BJ (cell line): ENCODE measurements around the gene HS3ST2. TPM values are rescaled to one million over a fixed set of nuclear protein-coding genes. Genes with fewer than 3 reads are reported as not detected.

Experiments used
- CTCF ChIA-PET: fragments of 350-600 bp; formaldehyde crosslinking; extraction: SDS; loops from one replicate; lab custom pipeline; 2021; ENCODE audit warnings: antibody characterized with exemption, inconsistent platforms; lab: Yijun Ruan, JAX
- POLR2A ChIA-PET: fragments of 300-600 bp; sonication (Branson Sonifier 250); formaldehyde crosslinking; extraction: SDS; loops from one replicate; lab custom pipeline; 2021; ENCODE audit warnings: antibody characterized with exemption; lab: Charles Lee
- DNase-seq: peaks from one replicate; pipeline ENCODE4 v3.0.0-alpha.2; 2011; ENCODE audit warnings: low read depth
- H3K27me3 ChIP-seq: 2 replicates; pipeline ENCODE4 v1.6.0; 2011; ENCODE audit warnings: low read length; ENCODE audit not compliant: control insufficient read depth, insufficient read depth
- H3K36me3 ChIP-seq: 2 replicates; pipeline ENCODE4 v1.5.1; 2011; ENCODE audit warnings: low read length; ENCODE audit not compliant: control insufficient read depth, insufficient read depth
- H3K4me3 ChIP-seq: 2 replicates; pipeline ENCODE4 v1.5.1; 2011; ENCODE audit warnings: low read depth, mild to moderate bottlenecking, control low read depth, low read length
- CTCF ChIP-seq: IDR thresholded peaks from 2 replicates; pipeline ENCODE4 v1.5.1; 2011; ENCODE audit warnings: low read depth, mild to moderate bottlenecking, control low read depth, inconsistent platforms, low read length, moderate library complexity; ENCODE audit not compliant: insufficient read depth
- polyA plus RNA-seq: library from polyadenylated mRNA; depleted of rRNA; stranded (reverse); fragments of >200 nt; gene quantifications from 2 replicates; pipeline ENCODE4 v1.2.3, GENCODE V29; 2011

The HS3ST2 gene
- polyA plus RNA-seq, 1 experiment = not detected

DNA sequence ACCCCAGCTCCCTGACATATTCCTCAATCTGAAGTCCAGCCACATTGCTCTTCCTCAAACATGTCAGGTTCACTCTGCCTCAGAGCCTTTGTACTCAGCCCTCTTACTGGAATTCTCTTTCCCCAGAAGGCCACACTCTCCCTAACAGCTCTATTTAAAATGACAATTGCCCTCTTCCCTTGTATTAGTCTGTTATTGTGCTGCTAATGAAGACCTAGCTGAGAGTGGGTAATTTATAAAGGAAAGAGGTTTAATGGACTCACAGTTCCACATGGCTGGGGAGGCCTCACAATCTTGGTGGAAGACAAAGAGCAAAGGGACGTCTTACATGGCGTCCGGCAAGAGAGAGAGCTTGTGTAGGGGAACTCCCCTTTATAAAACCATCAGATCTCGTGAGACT lies 46.0 kb downstream of the HS3ST2 start:
- H3K36me3 ChIP-seq = no peaks in the 10 kb centered on the region
- CTCF ChIA-PET = interaction anchor here (0.5 kb wide), 1 partner anchor 59 kb away, joined by 3 read pairs; no protein-coding TSS in a partner anchor
- H3K4me3 ChIP-seq = no peak overlapping the region
- POLR2A ChIA-PET = no interaction called here
- DNase-seq = no peak
- no peaks in the 10 kb centered on the region for H3K27me3 ChIP-seq
- TF ChIP-seq CTCF = no peak

DNA sequence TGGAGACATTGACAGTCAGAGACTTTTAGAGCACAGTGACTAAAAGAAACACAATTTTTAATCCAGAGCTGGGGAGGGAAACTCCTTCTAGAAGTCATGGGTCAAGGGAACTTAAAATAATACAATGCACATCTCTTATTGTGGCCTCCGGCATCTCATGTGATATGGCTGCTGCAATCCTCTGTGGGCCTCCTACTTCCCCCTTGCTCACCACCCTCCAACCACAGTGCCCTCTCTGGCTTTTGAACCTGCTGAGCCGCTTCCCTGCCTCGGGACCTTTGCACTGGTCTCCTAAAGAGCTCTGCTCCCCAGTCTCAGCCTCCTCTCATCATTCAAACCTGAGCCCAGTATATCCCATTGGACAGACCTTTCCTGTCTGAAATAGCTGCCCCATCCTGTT lies 47.6 kb downstream of the HS3ST2 start:
- ChIA-PET POLR2A (no interaction called here), CTCF (interaction anchor here (0.9 kb wide), 1 partner anchor 38 kb away, joined by 4 read pairs; no protein-coding TSS in a partner anchor)
- Histone ChIP-seq H3K36me3 (no peaks in the 10 kb centered on the region), H3K4me3 (no peak overlapping the region), H3K27me3 (no peaks in the 10 kb centered on the region)
- TF ChIP-seq CTCF = no peak
- no peak for DNase-seq

DNA sequence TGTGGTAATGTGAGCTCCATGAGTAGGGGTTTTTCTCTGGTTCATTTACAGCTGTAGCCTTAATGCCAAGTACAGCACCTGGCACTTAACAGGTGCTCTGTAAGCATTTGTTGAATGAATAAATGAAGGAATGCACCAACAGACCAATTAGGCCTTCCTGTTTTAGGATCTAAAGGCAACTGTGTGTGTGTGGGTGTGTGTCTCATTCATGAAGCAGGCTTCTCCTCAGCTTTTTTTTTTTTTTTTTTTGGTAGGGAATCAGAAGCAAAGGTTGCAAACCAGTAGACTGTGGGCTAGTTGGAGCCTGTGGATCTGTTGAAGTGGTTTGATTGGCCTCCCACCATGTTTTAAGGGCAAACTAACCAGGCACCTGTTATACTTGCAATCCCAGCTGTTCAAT lies 48.1 kb downstream of the HS3ST2 start:
- Histone ChIP-seq H3K27me3 (no peaks in the 10 kb centered on the region), H3K36me3 (no peaks in the 10 kb centered on the region), H3K4me3 (no peak overlapping the region)
- DNase-seq = no peak
- CTCF ChIA-PET = interaction anchor here (0.9 kb wide), 1 partner anchor 37 kb away, joined by 4 read pairs; no protein-coding TSS in a partner anchor
- TF ChIP-seq CTCF = no peak
- POLR2A ChIA-PET = no interaction called here

GRCh38 chr16:22864375-22864774 lies 50.4 kb downstream of the HS3ST2 start:
- Histone ChIP-seq H3K36me3 (no peaks in the 10 kb centered on the region), H3K4me3 (no peak overlapping the region), H3K27me3 (no peaks in the 10 kb centered on the region)
- no peak for DNase-seq
- no peak for TF ChIP-seq CTCF
- ChIA-PET CTCF (no interaction called here), POLR2A (no interaction called here)

GRCh38 chr16:22868593-22869224 lies 54.7 kb downstream of the HS3ST2 start:
- ChIA-PET POLR2A (no interaction called here), CTCF (no interaction called here)
- DNase-seq = no peak
- TF ChIP-seq CTCF = no peak
- Histone ChIP-seq H3K27me3 (no peaks in the 10 kb centered on the region), H3K4me3 (no peak overlapping the region), H3K36me3 (no peaks in the 10 kb centered on the region)
